HepG2 (cell line): ENCODE data around the gene C4B. TPM values are rescaled to one million over a fixed set of nuclear protein-coding genes. Genes with fewer than 3 reads are reported as not detected.

ENCODE experiments used
- ATAC-seq: fragments of 200-7000 bp; cut with Tn5 transposase; 3 replicates; pipeline ENCODE4 v1.9.1; 2020; ENCODE audit warnings: mild to moderate bottlenecking, moderate library complexity
- BruUV-seq: library from RNA; stranded (reverse); fragments of 400-500 nt; replicated peaks from 2 replicates; lab custom pipeline; 2021; lab: Mats Ljungman, UMichigan
- CTCF ChIA-PET: fragments of 300-600 bp; formaldehyde crosslinking; extraction: SDS; loops from one replicate; lab custom pipeline; 2021; ENCODE audit warnings: low total read pairs, inconsistent platforms, low intra/inter-chr PET ratio; lab: Yijun Ruan, JAX
- POLR2A ChIA-PET: fragments of 350-600 bp; sonication (Branson Sonifier 250); formaldehyde crosslinking; loops from one replicate; lab custom pipeline; 2020; ENCODE audit warnings: antibody characterized with exemption, inconsistent platforms; lab: Yijun Ruan, JAX
- DNase-seq: peaks from one replicate; pipeline ENCODE4 v3.0.0-alpha.2; 2015; ENCODE audit warnings: low spot score
- FAIRE-seq: peaks from 3 replicates; lab custom pipeline; 2011; peaks lifted over from hg19 to GRCh38; lab: Jason Lieb, UNC
- H2AFZ ChIP-seq: one replicate; pipeline ENCODE4 v1.6.1; 2011; ENCODE audit warnings: low read length, inconsistent platforms
- H3K27ac ChIP-seq: fragments of 300-600 bp; 3 replicates; pipeline ENCODE4 v1.8.0; 2011; ENCODE audit warnings: mixed run types, mild to moderate bottlenecking, mixed read lengths, low read length, inconsistent platforms; ENCODE audit not compliant: insufficient read depth; ENCODE audit errors: extremely low read length
- H3K27me3 ChIP-seq, 2 experiments: fragments of 200-600 bp in 1 of 2; 2 replicates in 1 of 2; 3 replicates in 1 of 2; pipeline versions ENCODE4 v1.6.0 to v1.8.0; 2011; ENCODE audit warnings: low read length in 2 of 2, mild to moderate bottlenecking in 2 of 2, moderate library complexity in 2 of 2, inconsistent platforms in 1 of 2; ENCODE audit not compliant: insufficient read depth in 2 of 2, control insufficient read depth in 1 of 2
- H3K36me3 ChIP-seq, 2 experiments: fragments of 200-600 bp in 1 of 2; replicated peaks in 1 of 2; 2 replicates in 1 of 2; 3 replicates in 1 of 2; pipeline versions ENCODE4 v1.5.1 to v1.8.0; 2011; ENCODE audit warnings: low read length in 2 of 2, inconsistent platforms in 1 of 2; ENCODE audit not compliant: insufficient read depth in 2 of 2, control insufficient read depth in 1 of 2
- H3K4me1 ChIP-seq: 2 replicates; pipeline ENCODE4 v1.5.1; 2012; ENCODE audit warnings: low read length, inconsistent platforms; ENCODE audit not compliant: insufficient read depth
- H3K4me2 ChIP-seq: 2 replicates; pipeline ENCODE4 v1.6.0; 2011; ENCODE audit warnings: low read depth, low read length, inconsistent platforms
- H3K4me3 ChIP-seq, 3 experiments: fragments of 200-600 bp in 1 of 3; sonication (generic), shearing (Covaris generic) in 1 of 3; replicated peaks in 1 of 3; 2 replicates each; pipeline ENCODE4 v1.5.1; 2011 to 2016; ENCODE audit warnings: low read length in 3 of 3, inconsistent platforms in 2 of 3, low read depth in 2 of 3, mild to moderate bottlenecking in 2 of 3, control low read depth in 1 of 3, mixed read lengths in 1 of 3; ENCODE audit not compliant: insufficient read depth in 1 of 3
- H3K79me2 ChIP-seq: one replicate; pipeline ENCODE4 v1.6.1; 2011; ENCODE audit warnings: low read length, inconsistent platforms; ENCODE audit not compliant: insufficient read depth
- H3K9ac ChIP-seq: 2 replicates; pipeline ENCODE4 v1.6.0; 2011; ENCODE audit warnings: mild to moderate bottlenecking, low read depth, low read length, inconsistent platforms; ENCODE audit not compliant: insufficient read depth
- H3K9me3 ChIP-seq: 2 replicates; pipeline ENCODE4 v1.5.1; 2012; ENCODE audit warnings: mild to moderate bottlenecking, low read length
- H4K20me1 ChIP-seq: 2 replicates; pipeline ENCODE4 v1.6.0; 2011; ENCODE audit warnings: inconsistent platforms, mild to moderate bottlenecking, low read length, moderate library complexity; ENCODE audit not compliant: insufficient read depth
- BRCA1 ChIP-seq: sonication (generic); formaldehyde crosslinking; IDR thresholded peaks from 2 replicates; pipeline ENCODE4 v1.4.0; 2020; ENCODE audit warnings: missing genetic modification reagents
- CCAR2 ChIP-seq: fragments of 200-400 bp; formaldehyde crosslinking; optimal IDR thresholded peaks from 2 replicates; pipeline ENCODE3; 2018; ENCODE audit warnings: low read depth, mild to moderate bottlenecking, low read length, moderate library complexity
- CEBPG ChIP-seq: IDR thresholded peaks from 2 replicates; pipeline ENCODE4 v1.6.1; 2016
- DNMT3B ChIP-seq: conservative IDR thresholded peaks from 2 replicates; pipeline ENCODE4 v1.6.1; 2016; ENCODE audit warnings: missing biosample characterization, control low read depth
- GATA4 ChIP-seq: sonication (generic); IDR thresholded peaks from 2 replicates; pipeline ENCODE4 v1.6.1; 2016; ENCODE audit warnings: antibody characterized with exemption, low read depth, borderline replicate concordance
- MAZ ChIP-seq, 2 experiments: sonication (generic) in 1 of 2; formaldehyde crosslinking in 1 of 2; IDR thresholded peaks; 2 replicates each; pipeline versions ENCODE4 v1.5.0 to v1.6.1; 2012 to 2020; ENCODE audit warnings: low read depth in 2 of 2, mild to moderate bottlenecking in 2 of 2, borderline replicate concordance in 1 of 2, improper control_type of control experiment in 1 of 2, low read length in 1 of 2, missing genetic modification reagents in 1 of 2, moderate library complexity in 1 of 2
- POGZ ChIP-seq: sonication (generic); formaldehyde crosslinking; IDR thresholded peaks from 2 replicates; pipeline ENCODE4 v1.4.0; 2020; ENCODE audit warnings: mild to moderate bottlenecking, missing genetic modification reagents
- RFXANK ChIP-seq: IDR thresholded peaks from 2 replicates; pipeline ENCODE4 v1.6.1; 2016
- SMARCE1 ChIP-seq: fragments of 450-650 bp; IDR thresholded peaks from 2 replicates; pipeline ENCODE4 v1.6.1; 2017; ENCODE audit warnings: borderline replicate concordance
- SNAI1 ChIP-seq: sonication (generic); formaldehyde crosslinking; IDR thresholded peaks from 2 replicates; pipeline ENCODE4 v1.5.0; 2020; ENCODE audit warnings: mild to moderate bottlenecking, missing genetic modification reagents, borderline replicate concordance
- SRF ChIP-seq: IDR thresholded peaks from 2 replicates; pipeline ENCODE4 v1.6.1; 2011; ENCODE audit warnings: mild to moderate bottlenecking, low read depth, low read length, moderate library complexity
- TEAD2 ChIP-seq: sonication (generic); formaldehyde crosslinking; IDR thresholded peaks from 2 replicates; pipeline ENCODE4 v1.9.0; 2021; ENCODE audit warnings: missing genetic modification reagents
- ZFP36L2 ChIP-seq: sonication (generic); formaldehyde crosslinking; IDR thresholded peaks from 2 replicates; pipeline ENCODE4 v1.4.0; 2020; ENCODE audit warnings: missing genetic modification reagents
- ZNF496 ChIP-seq: sonication (generic); formaldehyde crosslinking; IDR thresholded peaks from 2 replicates; pipeline ENCODE4 v1.8.1; 2023; ENCODE audit warnings: mild to moderate bottlenecking, moderate library complexity, missing genetic modification reagents; ENCODE audit not compliant: insufficient replicate concordance
- ZNF577 ChIP-seq: sonication (generic); formaldehyde crosslinking; IDR thresholded peaks from 2 replicates; pipeline ENCODE4 v1.4.0; 2020; ENCODE audit warnings: mild to moderate bottlenecking, low read depth, missing genetic modification reagents, borderline replicate concordance
- WGBS: methylation state at CpG from one replicate; pipeline ENCODE4 v1.1.6; 2017; ENCODE audit warnings: low lambda C conversion rate; 5-methylcytosine and 5-hydroxymethylcytosine counted together
- in situ Hi-C: cut with HindIII; loops from 2 replicates; pipeline ENCODE4 v1.10.0; 2017; ENCODE audit warnings: low pct_unique_long_range_greater_than_20kb; ENCODE audit not compliant: extremely low pct_ligation_motif_present
- intact Hi-C: fragments of 100-400 bp; cut with micrococcal nuclease; formaldehyde crosslinking; loops from one replicate; pipeline ENCODE4 v1.10.0; 2022; ENCODE audit not compliant: unreplicated experiment
- polyA plus RNA-seq, 8 experiments: library from polyadenylated mRNA; depleted of rRNA in 3 of 8; stranded (reverse) in 7 of 8; unstranded in 1 of 8; fragments of >200 nt; fragmentation: Illumina TruSeq in 4 of 8; extraction: Trizol in 4 of 8; gene quantifications; 2 replicates each; pipeline versions ENCODE4 v1.2.1 to v1.2.3, GENCODE V29; 2011 to 2016; ENCODE audit warnings: low read depth in 4 of 8, missing spikeins in 1 of 8, mixed read lengths in 1 of 8; ENCODE audit not compliant: insufficient read depth in 1 of 8
- total RNA-seq, 5 experiments: library from RNA; depleted of rRNA; stranded (reverse); fragments of >200 nt; fragmentation: Illumina TruSeq; extraction: Trizol; gene quantifications; 2 replicates each; pipeline ENCODE4 v1.2.3, GENCODE V29; 2016; ENCODE audit warnings: low read depth in 1 of 5
- TF ChIP-seq, protein P1 (sequence below): sonication (generic); formaldehyde crosslinking; IDR thresholded peaks from 2 replicates; pipeline ENCODE4 v1.8.0; 2022; ENCODE audit warnings: missing genetic modification reagents, mild to moderate bottlenecking, borderline replicate concordance
- TF ChIP-seq, protein P2 (sequence below): sonication (generic); formaldehyde crosslinking; IDR thresholded peaks from 2 replicates; pipeline ENCODE4 v1.4.0; 2020; ENCODE audit warnings: missing genetic modification reagents
- TF ChIP-seq, protein P3 (sequence below): sonication (generic); formaldehyde crosslinking; IDR thresholded peaks from 2 replicates; pipeline ENCODE4 v1.8.0; 2023; ENCODE audit warnings: mild to moderate bottlenecking, missing genetic modification reagents
- TF ChIP-seq, protein P4 (sequence below): sonication (generic); formaldehyde crosslinking; IDR thresholded peaks from 2 replicates; pipeline ENCODE4 v1.4.0; 2020; ENCODE audit warnings: low read depth, missing genetic modification reagents

The C4B gene
- total and polyA plus RNA-seq, 2 of the 13 experiments (the other 11 are each of a cell fraction or from before 2014, with no cell fraction given): 167 to 538 TPM

DNA sequence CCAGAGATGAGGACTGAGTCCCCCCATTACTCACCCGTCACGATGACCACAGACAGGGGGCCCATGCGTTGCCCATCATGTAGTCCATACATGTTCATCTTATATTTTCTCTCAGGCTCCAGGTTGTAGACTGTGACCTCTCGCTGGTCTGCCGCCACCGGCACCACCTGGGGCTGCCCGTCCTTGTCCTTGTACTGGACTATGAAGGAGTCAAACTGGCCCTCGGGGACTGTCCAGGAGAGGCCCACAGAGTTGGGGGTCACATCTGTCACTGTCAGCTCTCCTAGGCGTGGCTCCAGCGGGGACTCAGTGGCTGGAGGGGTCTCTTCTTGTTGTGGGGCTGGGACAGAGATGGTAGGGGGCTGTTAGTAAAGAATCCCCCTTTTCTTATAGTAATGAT is 59.0 kb downstream of the C4B start:
- no peak for ATAC-seq
- Histone ChIP-seq H3K27ac (no peak overlapping the region), H3K4me2 (no peak overlapping the region), H4K20me1 (0 out of 2 replicates have a peak, but pooled peaks cover 4% of the 10 kb centered on the region), H2AFZ (no peak overlapping the region), H3K27me3 (peaks cover 21 to 79% of the 10 kb centered on the region in 2 experiments), H3K4me1 (no peaks in the 10 kb centered on the region), H3K4me3 (no peak overlapping the region), H3K9me3 (no peaks in the 10 kb centered on the region), H3K9ac (no peak overlapping the region), H3K79me2 (no peaks in the 10 kb centered on the region), H3K36me3 (no peaks in the 10 kb centered on the region)
- POLR2A ChIA-PET: interaction anchor here (0.5 kb wide), 1 partner anchor 21 kb away, joined by 4 read pairs; no protein-coding TSS in a partner anchor
- TF ChIP-seq ZNF496 (CRISPR knock-in tag): no peak
- TF ChIP-seq ZFP36L2: no peak
- no peak for TF ChIP-seq BRCA1 (CRISPR knock-in tag)
- TF ChIP-seq RFXANK: no peak
- TF ChIP-seq CEBPG (CRISPR knock-in tag): no peak
- TF ChIP-seq, protein P1, sequence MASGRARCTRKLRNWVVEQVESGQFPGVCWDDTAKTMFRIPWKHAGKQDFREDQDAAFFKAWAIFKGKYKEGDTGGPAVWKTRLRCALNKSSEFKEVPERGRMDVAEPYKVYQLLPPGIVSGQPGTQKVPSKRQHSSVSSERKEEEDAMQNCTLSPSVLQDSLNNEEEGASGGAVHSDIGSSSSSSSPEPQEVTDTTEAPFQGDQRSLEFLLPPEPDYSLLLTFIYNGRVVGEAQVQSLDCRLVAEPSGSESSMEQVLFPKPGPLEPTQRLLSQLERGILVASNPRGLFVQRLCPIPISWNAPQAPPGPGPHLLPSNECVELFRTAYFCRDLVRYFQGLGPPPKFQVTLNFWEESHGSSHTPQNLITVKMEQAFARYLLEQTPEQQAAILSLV: no peak
- no peak for TF ChIP-seq TEAD2 (CRISPR knock-in tag)
- TF ChIP-seq SNAI1 (CRISPR knock-in tag): no peak
- no peak for TF ChIP-seq ZNF577 (CRISPR knock-in tag)
- no peak for TF ChIP-seq DNMT3B (CRISPR knock-in tag)
- TF ChIP-seq GATA4: no peak
- TF ChIP-seq, protein P2, sequence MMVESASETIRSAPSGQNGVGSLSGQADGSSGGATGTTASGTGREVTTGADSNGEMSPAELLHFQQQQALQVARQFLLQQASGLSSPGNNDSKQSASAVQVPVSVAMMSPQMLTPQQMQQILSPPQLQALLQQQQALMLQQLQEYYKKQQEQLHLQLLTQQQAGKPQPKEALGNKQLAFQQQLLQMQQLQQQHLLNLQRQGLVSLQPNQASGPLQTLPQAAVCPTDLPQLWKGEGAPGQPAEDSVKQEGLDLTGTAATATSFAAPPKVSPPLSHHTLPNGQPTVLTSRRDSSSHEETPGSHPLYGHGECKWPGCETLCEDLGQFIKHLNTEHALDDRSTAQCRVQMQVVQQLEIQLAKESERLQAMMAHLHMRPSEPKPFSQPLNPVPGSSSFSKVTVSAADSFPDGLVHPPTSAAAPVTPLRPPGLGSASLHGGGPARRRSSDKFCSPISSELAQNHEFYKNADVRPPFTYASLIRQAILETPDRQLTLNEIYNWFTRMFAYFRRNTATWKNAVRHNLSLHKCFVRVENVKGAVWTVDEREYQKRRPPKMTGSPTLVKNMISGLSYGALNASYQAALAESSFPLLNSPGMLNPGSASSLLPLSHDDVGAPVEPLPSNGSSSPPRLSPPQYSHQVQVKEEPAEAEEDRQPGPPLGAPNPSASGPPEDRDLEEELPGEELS (CRISPR knock-in tag): no peak
- TF ChIP-seq, protein P3, sequence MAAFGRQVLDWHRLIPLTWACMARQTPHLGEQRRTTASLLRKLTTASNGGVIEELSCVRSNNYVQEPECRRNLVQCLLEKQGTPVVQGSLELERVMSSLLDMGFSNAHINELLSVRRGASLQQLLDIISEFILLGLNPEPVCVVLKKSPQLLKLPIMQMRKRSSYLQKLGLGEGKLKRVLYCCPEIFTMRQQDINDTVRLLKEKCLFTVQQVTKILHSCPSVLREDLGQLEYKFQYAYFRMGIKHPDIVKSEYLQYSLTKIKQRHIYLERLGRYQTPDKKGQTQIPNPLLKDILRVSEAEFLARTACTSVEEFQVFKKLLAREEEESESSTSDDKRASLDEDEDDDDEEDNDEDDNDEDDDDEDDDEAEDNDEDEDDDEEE (CRISPR knock-in tag): no peak
- no peak for TF ChIP-seq CCAR2
- TF ChIP-seq SMARCE1: no peak
- no peak for TF ChIP-seq MAZ (IDR thresholded peaks at IDR 0.05; ENCODE audit: borderline replicate concordance, low read depth, low read length)
- no peak for TF ChIP-seq MAZ (CRISPR knock-in tag; IDR thresholded peaks at IDR 0.05; ENCODE audit: low read depth)
- TF ChIP-seq, protein P4, sequence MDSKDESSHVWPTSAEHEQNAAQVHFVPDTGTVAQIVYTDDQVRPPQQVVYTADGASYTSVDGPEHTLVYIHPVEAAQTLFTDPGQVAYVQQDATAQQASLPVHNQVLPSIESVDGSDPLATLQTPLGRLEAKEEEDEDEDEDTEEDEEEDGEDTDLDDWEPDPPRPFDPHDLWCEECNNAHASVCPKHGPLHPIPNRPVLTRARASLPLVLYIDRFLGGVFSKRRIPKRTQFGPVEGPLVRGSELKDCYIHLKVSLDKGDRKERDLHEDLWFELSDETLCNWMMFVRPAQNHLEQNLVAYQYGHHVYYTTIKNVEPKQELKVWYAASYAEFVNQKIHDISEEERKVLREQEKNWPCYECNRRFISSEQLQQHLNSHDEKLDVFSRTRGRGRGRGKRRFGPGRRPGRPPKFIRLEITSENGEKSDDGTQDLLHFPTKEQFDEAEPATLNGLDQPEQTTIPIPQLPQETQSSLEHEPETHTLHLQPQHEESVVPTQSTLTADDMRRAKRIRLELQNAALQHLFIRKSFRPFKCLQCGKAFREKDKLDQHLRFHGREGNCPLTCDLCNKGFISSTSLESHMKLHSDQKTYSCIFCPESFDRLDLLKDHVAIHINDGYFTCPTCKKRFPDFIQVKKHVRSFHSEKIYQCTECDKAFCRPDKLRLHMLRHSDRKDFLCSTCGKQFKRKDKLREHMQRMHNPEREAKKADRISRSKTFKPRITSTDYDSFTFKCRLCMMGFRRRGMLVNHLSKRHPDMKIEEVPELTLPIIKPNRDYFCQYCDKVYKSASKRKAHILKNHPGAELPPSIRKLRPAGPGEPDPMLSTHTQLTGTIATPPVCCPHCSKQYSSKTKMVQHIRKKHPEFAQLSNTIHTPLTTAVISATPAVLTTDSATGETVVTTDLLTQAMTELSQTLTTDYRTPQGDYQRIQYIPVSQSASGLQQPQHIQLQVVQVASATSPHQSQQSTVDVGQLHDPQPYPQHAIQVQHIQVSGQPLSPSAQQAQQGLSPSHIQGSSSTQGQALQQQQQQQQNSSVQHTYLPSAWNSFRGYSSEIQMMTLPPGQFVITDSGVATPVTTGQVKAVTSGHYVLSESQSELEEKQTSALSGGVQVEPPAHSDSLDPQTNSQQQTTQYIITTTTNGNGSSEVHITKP (CRISPR knock-in tag): no peak
- TF ChIP-seq SRF: no peak
- no peak for TF ChIP-seq POGZ (CRISPR knock-in tag)
- intact Hi-C loops: no loop called here
- CTCF ChIA-PET: no interaction called here
- 53% methylated on average over 10 of the region's 10 CpGs for WGBS
- in situ Hi-C loops: no loop called here
- no peak for FAIRE-seq
- no TSS peak for BruUV-seq
- no peak for DNase-seq
